Measurements from ENCODE around the gene LIPI.

The LIPI gene

GRCh38 chr21:14073615-14074014 lies 137.1 kb downstream of the LIPI start:
- no peak overlapping the region for H3K4me3 ChIP-seq (IDR thresholded peaks at IDR 0.05; ENCODE audit: insufficient read depth, low read depth, low read length)
- H3K4me2 ChIP-seq = no peak overlapping the region
- no peaks in the 10 kb centered on the region for H3K4me1 ChIP-seq (ENCODE audit: low read depth, poor library complexity, severe bottlenecking)
- no peak overlapping the region for H3K27ac ChIP-seq
- no peaks in the 10 kb centered on the region for H3K36me3 ChIP-seq (ENCODE audit: insufficient read depth)
- H3K9ac ChIP-seq = no peak overlapping the region
- H3K27me3 ChIP-seq (ENCODE audit: insufficient read depth, low read depth) = no peaks in the 10 kb centered on the region
- H3K79me2 ChIP-seq (ENCODE audit: insufficient read depth, low read depth) = no peaks in the 10 kb centered on the region
- no peaks in the 10 kb centered on the region for H4K20me1 ChIP-seq (ENCODE audit: insufficient read depth)
- no peak overlapping the region for H2AFZ ChIP-seq (ENCODE audit: low read depth)
- TF ChIP-seq, protein P1, sequence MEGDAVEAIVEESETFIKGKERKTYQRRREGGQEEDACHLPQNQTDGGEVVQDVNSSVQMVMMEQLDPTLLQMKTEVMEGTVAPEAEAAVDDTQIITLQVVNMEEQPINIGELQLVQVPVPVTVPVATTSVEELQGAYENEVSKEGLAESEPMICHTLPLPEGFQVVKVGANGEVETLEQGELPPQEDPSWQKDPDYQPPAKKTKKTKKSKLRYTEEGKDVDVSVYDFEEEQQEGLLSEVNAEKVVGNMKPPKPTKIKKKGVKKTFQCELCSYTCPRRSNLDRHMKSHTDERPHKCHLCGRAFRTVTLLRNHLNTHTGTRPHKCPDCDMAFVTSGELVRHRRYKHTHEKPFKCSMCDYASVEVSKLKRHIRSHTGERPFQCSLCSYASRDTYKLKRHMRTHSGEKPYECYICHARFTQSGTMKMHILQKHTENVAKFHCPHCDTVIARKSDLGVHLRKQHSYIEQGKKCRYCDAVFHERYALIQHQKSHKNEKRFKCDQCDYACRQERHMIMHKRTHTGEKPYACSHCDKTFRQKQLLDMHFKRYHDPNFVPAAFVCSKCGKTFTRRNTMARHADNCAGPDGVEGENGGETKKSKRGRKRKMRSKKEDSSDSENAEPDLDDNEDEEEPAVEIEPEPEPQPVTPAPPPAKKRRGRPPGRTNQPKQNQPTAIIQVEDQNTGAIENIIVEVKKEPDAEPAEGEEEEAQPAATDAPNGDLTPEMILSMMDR (conservative IDR thresholded peaks at IDR 0.05; ENCODE audit: low read depth, low read length) = no peak

DNA sequence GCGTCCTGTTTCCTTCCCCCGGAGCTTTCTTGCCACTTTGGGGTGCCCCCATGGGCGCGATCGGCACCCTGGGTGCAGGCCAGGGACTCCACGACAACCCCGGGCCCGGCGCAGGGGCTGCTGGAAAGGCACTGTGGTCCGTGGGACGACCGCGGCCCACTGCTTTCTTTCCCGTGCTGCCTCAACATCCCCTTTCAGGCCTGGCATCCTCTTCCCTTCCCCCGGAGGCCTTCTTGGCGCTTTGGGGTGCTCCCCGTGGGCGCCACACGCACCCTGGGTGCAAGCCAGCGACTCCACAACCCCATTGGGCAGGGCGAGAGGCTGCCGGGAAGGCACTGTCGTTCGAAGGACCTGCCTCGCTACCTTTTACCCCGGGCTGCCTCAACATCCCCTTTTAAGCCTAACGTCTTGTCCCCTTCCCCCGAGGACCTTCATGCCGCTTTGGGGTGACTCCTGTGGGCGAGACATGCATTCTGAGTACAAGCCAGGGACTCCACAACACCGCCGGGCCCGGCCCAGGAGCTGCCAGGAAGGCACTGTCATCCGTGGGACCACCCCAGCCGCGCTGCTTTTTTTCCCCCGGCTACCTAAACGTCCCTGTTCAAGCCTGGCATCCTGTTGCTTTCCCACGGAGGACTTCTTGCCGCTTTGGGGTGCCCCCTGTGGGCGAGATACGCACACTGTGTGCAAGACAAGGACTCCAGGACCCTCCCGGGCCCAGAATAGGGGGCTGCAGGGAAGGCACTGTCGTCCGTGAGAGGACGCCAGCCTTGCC lies 137.8 kb downstream of the LIPI start:
- Histone ChIP-seq H3K4me1 (ENCODE audit: low read depth, poor library complexity, severe bottlenecking) (no peaks in the 10 kb centered on the region), H4K20me1 (ENCODE audit: insufficient read depth) (no peaks in the 10 kb centered on the region), H3K27ac (no peak overlapping the region), H3K4me3 (IDR thresholded peaks at IDR 0.05; ENCODE audit: insufficient read depth, low read depth, low read length) (no peak overlapping the region), H3K9ac (no peak overlapping the region), H3K36me3 (ENCODE audit: insufficient read depth) (no peaks in the 10 kb centered on the region), H3K4me2 (no peak overlapping the region), H2AFZ (ENCODE audit: low read depth) (no peak overlapping the region), H3K27me3 (ENCODE audit: insufficient read depth, low read depth) (no peaks in the 10 kb centered on the region), H3K79me2 (ENCODE audit: insufficient read depth, low read depth) (no peaks in the 10 kb centered on the region)
- TF ChIP-seq, protein P1 (conservative IDR thresholded peaks at IDR 0.05; ENCODE audit: low read depth, low read length) = no peak

DNA sequence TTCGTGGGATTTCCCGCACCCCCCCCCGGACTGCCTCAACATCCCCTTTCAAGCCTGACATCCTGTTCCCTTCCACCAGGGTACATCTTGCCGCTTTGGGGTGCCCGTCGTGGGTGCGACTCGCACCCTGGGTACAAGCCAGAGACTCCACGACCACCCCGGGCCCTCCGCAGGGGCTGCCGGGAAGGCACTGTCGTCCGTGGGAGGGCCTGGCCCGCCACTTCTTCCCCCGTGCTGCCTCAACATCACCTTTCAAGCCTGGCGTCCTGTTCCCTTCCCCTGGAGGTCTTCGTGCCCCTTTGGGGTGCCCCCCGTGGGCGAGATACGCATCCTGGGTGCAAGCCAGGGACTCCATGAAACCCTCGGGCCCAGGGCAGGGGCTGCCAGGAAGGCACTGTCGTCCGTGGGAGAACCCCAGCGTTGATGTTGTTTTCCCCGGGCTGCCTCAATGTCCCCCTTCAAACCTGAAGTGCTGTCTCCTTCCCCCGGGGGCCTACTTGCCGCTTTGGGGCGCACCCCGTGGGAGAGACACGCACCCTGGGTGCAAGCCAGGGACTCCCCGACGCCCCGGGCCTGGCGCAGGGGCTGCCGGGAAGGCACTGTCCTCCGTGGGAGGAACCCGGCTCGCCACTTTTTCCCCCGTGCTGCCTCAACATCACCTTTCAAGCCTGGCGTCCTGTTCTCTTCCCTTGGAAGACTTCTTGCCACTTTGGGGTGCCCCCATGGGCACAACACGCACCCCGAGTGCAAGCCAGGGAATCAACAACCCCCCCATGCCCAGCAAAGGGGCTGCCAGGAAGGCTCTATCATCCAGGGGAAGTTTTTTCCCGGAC lies 138.6 kb downstream of the LIPI start:
- H3K79me2 ChIP-seq (ENCODE audit: insufficient read depth, low read depth) = no peaks in the 10 kb centered on the region
- H3K36me3 ChIP-seq (ENCODE audit: insufficient read depth) = no peaks in the 10 kb centered on the region
- no peak overlapping the region for H3K9ac ChIP-seq
- TF ChIP-seq, protein P1 (conservative IDR thresholded peaks at IDR 0.05; ENCODE audit: low read depth, low read length) = no peak
- no peaks in the 10 kb centered on the region for H3K4me1 ChIP-seq (ENCODE audit: low read depth, poor library complexity, severe bottlenecking)
- no peak overlapping the region for H3K4me2 ChIP-seq
- no peak overlapping the region for H3K27ac ChIP-seq
- no peak overlapping the region for H2AFZ ChIP-seq (ENCODE audit: low read depth)
- H3K27me3 ChIP-seq (ENCODE audit: insufficient read depth, low read depth) = no peaks in the 10 kb centered on the region
- H4K20me1 ChIP-seq (ENCODE audit: insufficient read depth) = no peaks in the 10 kb centered on the region
- no peak overlapping the region for H3K4me3 ChIP-seq (IDR thresholded peaks at IDR 0.05; ENCODE audit: insufficient read depth, low read depth, low read length)

- H3K4me2 ChIP-seq = no peak overlapping the region
- H2AFZ ChIP-seq (ENCODE audit: low read depth) = no peak overlapping the region
- no peaks in the 10 kb centered on the region for H3K27me3 ChIP-seq (ENCODE audit: insufficient read depth, low read depth)
- TF ChIP-seq, protein P1 (conservative IDR thresholded peaks at IDR 0.05; ENCODE audit: low read depth, low read length) = no peak
- H3K79me2 ChIP-seq (ENCODE audit: insufficient read depth, low read depth) = no peaks in the 10 kb centered on the region
- no peak overlapping the region for H3K4me3 ChIP-seq (IDR thresholded peaks at IDR 0.05; ENCODE audit: insufficient read depth, low read depth, low read length)
- no peaks in the 10 kb centered on the region for H4K20me1 ChIP-seq (ENCODE audit: insufficient read depth)
- no peak overlapping the region for H3K9ac ChIP-seq
- no peak overlapping the region for H3K27ac ChIP-seq
- no peaks in the 10 kb centered on the region for H3K4me1 ChIP-seq (ENCODE audit: low read depth, poor library complexity, severe bottlenecking)
- no peaks in the 10 kb centered on the region for H3K36me3 ChIP-seq (ENCODE audit: insufficient read depth)
Observed at GRCh38 chr21:14070968-14071367, 139.8 kb downstream of the LIPI start.
